ENCODE measurements around the gene MAGI1. TPM values are rescaled to one million over a fixed set of nuclear protein-coding genes. Genes with fewer than 3 reads are reported as not detected.

Gene MAGI1
- total RNA-seq, 3 donors from 2014 or later (not counting 1 experiment from before 2014, with no cell fraction given): not detected

DNA sequence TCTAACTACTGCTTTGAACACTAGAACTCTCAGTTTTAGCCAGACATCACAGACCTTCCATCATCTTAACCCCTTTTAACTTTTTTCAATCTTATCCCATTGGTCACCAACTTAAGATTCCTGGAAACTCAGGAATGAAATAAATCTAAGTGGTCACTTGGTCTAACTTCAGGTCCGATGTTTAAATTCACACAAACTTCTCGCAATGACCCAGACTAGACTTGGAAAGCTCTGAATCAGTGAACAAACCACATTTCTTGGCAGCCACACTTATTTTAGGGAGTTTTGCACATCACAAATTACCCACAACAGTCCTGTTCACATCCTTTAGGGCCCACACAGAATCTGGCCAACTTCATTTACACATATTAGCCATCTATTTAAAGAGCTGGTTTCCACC, 118.9 kb downstream of the MAGI1 start:
- H3K4me3 ChIP-seq (ENCODE audit: low read length): no peak overlapping the region
- H3K4me1 ChIP-seq (ENCODE audit: control insufficient read depth, insufficient read depth, low read length): no peaks in the 10 kb centered on the region
- DNase-seq (no peak), ATAC-seq (no peak)
- no peaks in the 10 kb centered on the region for H3K36me3 ChIP-seq (ENCODE audit: control insufficient read depth, insufficient read depth, low read length)
- H3K27ac ChIP-seq (ENCODE audit: low read length): no peak overlapping the region
- Mint-ChIP-seq H3K27me3 (ENCODE audit: low read depth in 2 of 2) (no peaks in the 10 kb centered on the region), H3K9me3 (peaks cover 0 to 6% of the 10 kb centered on the region in 2 donors), H3K27ac (no peak overlapping the region), H3K4me3 (no peak overlapping the region), H3K36me3 (no peaks in the 10 kb centered on the region), H3K4me1 (no peaks in the 10 kb centered on the region)
- no peaks in the 10 kb centered on the region for H3K9me3 ChIP-seq (ENCODE audit: control insufficient read depth, insufficient read depth, low read length)
- WGBS (ENCODE audit: insufficient coverage): 90% methylated on average over 2 of the region's 2 CpGs
- intact Hi-C loops (cut with micrococcal nuclease): no loop called here
- no peaks in the 10 kb centered on the region for H3K27me3 ChIP-seq (ENCODE audit: control insufficient read depth, insufficient read depth, low read length)
- TF ChIP-seq CTCF (IDR thresholded peaks at IDR 0.05): no peak

- H3K4me3 Mint-ChIP-seq: no peak overlapping the region
- H3K27me3 ChIP-seq (ENCODE audit: control insufficient read depth, insufficient read depth, low read length): no peaks in the 10 kb centered on the region
- DNase-seq (no peak), ATAC-seq (no peak)
- no peaks in the 10 kb centered on the region for H3K36me3 ChIP-seq (ENCODE audit: control insufficient read depth, insufficient read depth, low read length)
- peaks cover 0 to 2% of the 10 kb centered on the region in 2 donors for H3K9me3 Mint-ChIP-seq
- no peak overlapping the region for H3K27ac Mint-ChIP-seq
- no peak for TF ChIP-seq CTCF (IDR thresholded peaks at IDR 0.05)
- H3K36me3 Mint-ChIP-seq: no peaks in the 10 kb centered on the region
- WGBS (ENCODE audit: insufficient coverage): 10% methylated on average over 2 of the region's 2 CpGs
- no peaks in the 10 kb centered on the region for H3K27me3 Mint-ChIP-seq (ENCODE audit: low read depth in 2 of 2)
- H3K4me3 ChIP-seq (ENCODE audit: low read length): no peak overlapping the region
- H3K4me1 Mint-ChIP-seq: no peaks in the 10 kb centered on the region
- no peaks in the 10 kb centered on the region for H3K4me1 ChIP-seq (ENCODE audit: control insufficient read depth, insufficient read depth, low read length)
- no peaks in the 10 kb centered on the region for H3K9me3 ChIP-seq (ENCODE audit: control insufficient read depth, insufficient read depth, low read length)
- no peak overlapping the region for H3K27ac ChIP-seq (ENCODE audit: low read length)
- intact Hi-C loops (cut with micrococcal nuclease): no loop called here
These were observed 123.2 kb downstream of the MAGI1 start for GRCh38 chr3:65915477-65915876.

DNA sequence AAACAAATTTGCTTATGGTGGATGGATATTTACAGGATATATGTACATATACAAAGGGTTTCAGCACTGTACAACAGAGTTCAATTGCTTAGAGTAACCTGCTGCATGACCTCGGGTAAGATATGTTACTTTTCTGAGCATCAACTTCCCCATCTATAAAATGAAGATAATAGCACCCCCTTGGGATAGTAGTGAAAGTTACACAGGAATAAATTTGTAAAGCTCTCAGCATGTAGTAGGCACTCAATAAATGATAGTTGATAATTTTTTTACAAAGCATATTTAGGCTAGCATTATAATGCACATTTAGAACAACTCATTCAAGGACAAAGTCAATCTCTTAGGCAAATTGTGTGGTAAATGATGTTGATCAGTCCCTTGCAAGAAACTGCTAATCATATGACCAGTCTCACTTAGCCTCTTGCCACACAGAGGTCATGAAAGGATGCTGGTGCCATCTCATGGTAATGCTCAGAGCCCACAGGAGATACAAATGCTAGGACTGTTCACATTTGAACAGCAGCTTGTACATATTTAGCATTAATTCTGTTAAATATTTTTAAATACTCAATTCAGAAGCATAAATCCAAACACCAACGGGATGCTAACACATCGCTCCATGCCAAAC, 123.9 kb downstream of the MAGI1 start:
- intact Hi-C loops (cut with micrococcal nuclease): no loop called here
- DNase-seq: no peak
- Mint-ChIP-seq H3K36me3 (no peaks in the 10 kb centered on the region), H3K27ac (no peak overlapping the region), H3K27me3 (ENCODE audit: low read depth in 2 of 2) (no peaks in the 10 kb centered on the region), H3K9me3 (peaks cover 0 to 2% of the 10 kb centered on the region in 2 donors), H3K4me3 (no peak overlapping the region), H3K4me1 (no peaks in the 10 kb centered on the region)
- Histone ChIP-seq H3K4me1 (ENCODE audit: control insufficient read depth, insufficient read depth, low read length) (no peaks in the 10 kb centered on the region), H3K4me3 (ENCODE audit: low read length) (no peak overlapping the region), H3K27ac (ENCODE audit: low read length) (no peak overlapping the region), H3K9me3 (ENCODE audit: control insufficient read depth, insufficient read depth, low read length) (no peaks in the 10 kb centered on the region), H3K27me3 (ENCODE audit: control insufficient read depth, insufficient read depth, low read length) (no peaks in the 10 kb centered on the region), H3K36me3 (ENCODE audit: control insufficient read depth, insufficient read depth, low read length) (no peaks in the 10 kb centered on the region)
- whole genome bisulfite sequencing (ENCODE audit: insufficient coverage): 91% methylated on average over 2 of the region's 3 CpGs
- TF ChIP-seq CTCF (IDR thresholded peaks at IDR 0.05): no peak
- no peak for ATAC-seq

Measured in natural killer cell (primary cell).